Left lung (tissue), 10 donors: ENCODE data around the gene INVS. TPM values are rescaled to one million over a fixed set of nuclear protein-coding genes. Genes with fewer than 3 reads are reported as not detected.

Experiments used
- ATAC-seq: fragments of 200-7000 bp; cut with Tn5 transposase; one replicate; pipeline ENCODE4 v1.9.1; 2020; ENCODE audit warnings: moderate library complexity
- DNase-seq, 4 donors: peaks; one replicate each; pipeline ENCODE4 v3.0.0-alpha.2; 2013 to 2020
- H3K27ac ChIP-seq, 2 donors: fragments of 200-600 bp; sonication (generic) in 1 of 2; one replicate each; pipeline versions ENCODE4 v1.5.0 to v1.8.0; 2020 to 2021
- H3K27me3 ChIP-seq, 2 donors: fragments of 200-600 bp; sonication (generic) in 1 of 2; one replicate each; pipeline versions ENCODE4 v1.5.0 to v1.8.0; 2020 to 2021
- H3K36me3 ChIP-seq, 2 donors: fragments of 200-600 bp; sonication (generic) in 1 of 2; one replicate each; pipeline versions ENCODE4 v1.5.0 to v1.8.0; 2020 to 2021
- H3K4me1 ChIP-seq, 2 donors: fragments of 200-600 bp; one replicate each; pipeline ENCODE4 v1.8.0; 2021
- H3K4me3 ChIP-seq, 2 donors: fragments of 200-600 bp; sonication (generic) in 1 of 2; one replicate each; pipeline versions ENCODE4 v1.5.0 to v1.8.0; 2020 to 2021; ENCODE audit warnings: mild to moderate bottlenecking in 1 of 2
- H3K9me3 ChIP-seq, 2 donors: fragments of 200-600 bp; sonication (generic) in 1 of 2; one replicate each; pipeline versions ENCODE4 v1.5.0 to v1.8.0; 2020 to 2021
- intact Hi-C, 2 donors: fragments of 100-400 bp; cut with DNase I; formaldehyde crosslinking; loops; one replicate each; pipeline versions ENCODE4 v1.11.2 to v1.14.2; 2022
- polyA plus RNA-seq, 6 donors: library from polyadenylated mRNA; unstranded; fragments of 120-200 nt; gene quantifications; one replicate each; pipeline ENCODE4 v1.2.1, GENCODE V29; 2013; ENCODE audit not compliant: insufficient read length in 6 of 6
- total RNA-seq, 2 donors: library from RNA; stranded (reverse); fragmentation: NEBNext Ultra II Directional; extraction: Animal tissue kit (Norgen Biotek cat#: 25700); gene quantifications; one replicate each; pipeline ENCODE4 v1.2.1, GENCODE V29; 2021
- TF ChIP-seq, protein P1 (sequence below), 2 donors: fragments of 200-600 bp; sonication (generic) in 1 of 2; IDR thresholded peaks; one replicate each; pipeline versions ENCODE4 v1.5.0 to v1.8.0; 2021; ENCODE audit warnings: antibody characterized with exemption in 2 of 2
- donor health status: DM: no; HTN: yes; CAD: no.
- donor health status: DM: no; HTN: no; CAD: no.

Gene INVS
- total and polyA plus RNA-seq, 8 donors: 21.5 to 29.9 (median 24.6) TPM

- Histone ChIP-seq H3K4me1 (peaks cover 10 to 47% of the 10 kb centered on the region in 2 donors), H3K9me3 (no peaks in the 10 kb centered on the region), H3K36me3 (peaks cover 0 to 9% of the 10 kb centered on the region in 2 donors), H3K4me3 (peak overlapping the region; percentile 82 to 96), H3K27me3 (no peaks in the 10 kb centered on the region), H3K27ac (peak overlapping the region; percentile 81 to 91)
- TF ChIP-seq, protein P1, sequence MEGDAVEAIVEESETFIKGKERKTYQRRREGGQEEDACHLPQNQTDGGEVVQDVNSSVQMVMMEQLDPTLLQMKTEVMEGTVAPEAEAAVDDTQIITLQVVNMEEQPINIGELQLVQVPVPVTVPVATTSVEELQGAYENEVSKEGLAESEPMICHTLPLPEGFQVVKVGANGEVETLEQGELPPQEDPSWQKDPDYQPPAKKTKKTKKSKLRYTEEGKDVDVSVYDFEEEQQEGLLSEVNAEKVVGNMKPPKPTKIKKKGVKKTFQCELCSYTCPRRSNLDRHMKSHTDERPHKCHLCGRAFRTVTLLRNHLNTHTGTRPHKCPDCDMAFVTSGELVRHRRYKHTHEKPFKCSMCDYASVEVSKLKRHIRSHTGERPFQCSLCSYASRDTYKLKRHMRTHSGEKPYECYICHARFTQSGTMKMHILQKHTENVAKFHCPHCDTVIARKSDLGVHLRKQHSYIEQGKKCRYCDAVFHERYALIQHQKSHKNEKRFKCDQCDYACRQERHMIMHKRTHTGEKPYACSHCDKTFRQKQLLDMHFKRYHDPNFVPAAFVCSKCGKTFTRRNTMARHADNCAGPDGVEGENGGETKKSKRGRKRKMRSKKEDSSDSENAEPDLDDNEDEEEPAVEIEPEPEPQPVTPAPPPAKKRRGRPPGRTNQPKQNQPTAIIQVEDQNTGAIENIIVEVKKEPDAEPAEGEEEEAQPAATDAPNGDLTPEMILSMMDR (IDR thresholded peaks at IDR 0.05): no peak
- ATAC-seq: peak; percentile 66
- peak in 3 of 4 donors; percentile 32 to 80 (median 76) for DNase-seq
- intact Hi-C loops: no loop called here
Measured at GRCh38 chr9:100098046-100098886, 777 bp upstream of the INVS start.

- H3K27ac ChIP-seq: peak overlapping the region; percentile 81 to 91
- H3K4me3 ChIP-seq: peak overlapping the region; percentile 82 to 96
- TF ChIP-seq, protein P1 (IDR thresholded peaks at IDR 0.05): no peak
- peaks cover 0 to 18% of the 10 kb centered on the region in 2 donors for H3K36me3 ChIP-seq
- intact Hi-C loops: no loop called here
- peaks cover 10 to 41% of the 10 kb centered on the region in 2 donors for H3K4me1 ChIP-seq
- peak in 1 of 4 donors; percentile 60 for DNase-seq
- no peaks in the 10 kb centered on the region for H3K9me3 ChIP-seq
- peak; percentile 47 for ATAC-seq
- no peaks in the 10 kb centered on the region for H3K27me3 ChIP-seq
Measured at GRCh38 chr9:100099722-100100042, 639 bp downstream of the INVS start.

DNA sequence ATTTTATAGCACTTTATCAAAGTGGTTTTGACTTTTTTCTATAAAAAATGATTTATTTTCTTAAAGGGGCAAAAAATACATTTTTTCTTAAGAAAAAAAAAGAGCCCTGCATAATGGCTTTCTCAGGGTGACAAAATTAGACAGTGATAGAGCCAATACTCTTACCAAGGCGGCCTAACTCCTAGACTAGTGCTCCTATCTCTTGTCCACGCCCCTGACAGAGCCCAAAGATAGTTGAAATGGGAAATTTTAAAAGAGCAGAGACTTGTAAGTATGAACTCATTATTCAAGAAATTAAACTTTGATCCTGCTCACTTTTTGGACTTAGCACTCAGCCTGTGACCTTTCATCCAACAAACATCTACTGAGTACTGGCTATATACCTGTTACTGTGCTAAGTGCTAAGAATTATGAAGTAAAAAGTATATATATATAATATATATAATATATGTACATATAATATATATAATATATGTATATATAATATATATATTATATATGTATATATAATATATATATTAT is 1.2 kb downstream of the INVS start:
- TF ChIP-seq, protein P1 (IDR thresholded peaks at IDR 0.05): no peak
- intact Hi-C loops: no loop called here
- peak overlapping the region; percentile 81 to 91 for H3K27ac ChIP-seq
- H3K9me3 ChIP-seq: no peaks in the 10 kb centered on the region
- ATAC-seq (no peak), DNase-seq (no peak)
- peaks cover 10 to 39% of the 10 kb centered on the region in 2 donors for H3K4me1 ChIP-seq
- no peaks in the 10 kb centered on the region for H3K27me3 ChIP-seq
- H3K36me3 ChIP-seq: peaks cover 0 to 21% of the 10 kb centered on the region in 2 donors
- peak overlapping the region in 1 of 2 donors; percentile 82 for H3K4me3 ChIP-seq

GRCh38 chr9:100101608-100102007 is 2.6 kb downstream of the INVS start:
- no peak for ATAC-seq
- TF ChIP-seq, protein P1 (IDR thresholded peaks at IDR 0.05): no peak
- Histone ChIP-seq H3K36me3 (peaks cover 0 to 35% of the 10 kb centered on the region in 2 donors), H3K27ac (no peak overlapping the region), H3K4me3 (no peak overlapping the region), H3K27me3 (no peaks in the 10 kb centered on the region), H3K4me1 (peaks cover 10 to 25% of the 10 kb centered on the region in 2 donors), H3K9me3 (no peaks in the 10 kb centered on the region)
- DNase-seq: no peak
- intact Hi-C loops: no loop called here

DNA sequence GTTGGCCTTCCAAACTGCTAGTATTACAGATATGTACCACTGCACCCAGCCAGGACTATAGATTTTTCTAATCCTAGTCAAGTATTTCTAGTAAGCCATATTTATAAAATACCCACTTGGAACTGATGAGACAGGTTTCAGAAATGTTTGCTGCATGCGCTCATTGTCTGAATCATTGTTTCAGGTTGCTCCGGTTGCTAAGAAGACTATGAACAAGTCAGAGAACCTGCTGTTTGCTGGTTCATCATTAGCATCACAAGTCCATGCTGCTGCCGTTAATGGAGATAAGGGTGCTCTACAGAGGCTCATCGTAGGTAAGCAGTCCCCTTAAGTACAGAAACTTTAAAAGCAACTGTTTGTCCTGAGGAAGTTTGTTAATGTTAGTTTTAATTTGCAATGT is 5.3 kb downstream of the INVS start:
- no peak for ATAC-seq
- Histone ChIP-seq H3K27me3 (no peaks in the 10 kb centered on the region), H3K9me3 (no peaks in the 10 kb centered on the region), H3K4me3 (no peak overlapping the region), H3K36me3 (peaks cover 0 to 47% of the 10 kb centered on the region in 2 donors), H3K27ac (no peak overlapping the region), H3K4me1 (peaks cover 5 to 10% of the 10 kb centered on the region in 2 donors)
- intact Hi-C loops: no loop called here
- no peak for DNase-seq
- TF ChIP-seq, protein P1 (IDR thresholded peaks at IDR 0.05): no peak
